ENCODE data around the gene AKT3. TPM values are rescaled to one million over a fixed set of nuclear protein-coding genes. Genes with fewer than 3 reads are reported as not detected.

Gene AKT3
- polyA plus RNA-seq, 1 donor (not counting 4 experiments of a cell fraction or from before 2014, with no cell fraction given): 2.9 TPM

DNA sequence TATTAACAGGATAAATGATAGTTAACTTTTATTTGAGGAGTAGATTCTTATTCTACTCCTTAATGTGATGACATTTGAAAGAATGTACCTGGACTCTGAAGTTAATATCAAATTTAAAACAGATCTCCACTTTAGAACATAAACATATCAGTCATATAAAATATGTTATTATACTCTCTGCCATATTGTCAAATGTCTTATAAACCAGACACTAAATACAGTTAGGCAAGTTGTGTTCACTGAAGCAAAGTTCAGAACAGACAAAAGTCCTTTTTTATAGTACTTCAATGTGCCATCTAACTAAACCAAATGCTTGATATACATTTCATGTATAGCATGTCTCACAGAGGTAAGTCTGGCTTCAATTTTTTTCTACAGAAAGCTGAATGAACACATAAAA lies 285.2 kb downstream of the AKT3 start:
- FAIRE-seq: no peak
- Histone ChIP-seq H3K9me1 (ENCODE audit: control insufficient read depth, extremely low read depth, insufficient read depth, low read length) (no peaks in the 10 kb centered on the region), H4K20me1 (ENCODE audit: control insufficient read depth, extremely low read depth, insufficient read depth, low read length) (no peaks in the 10 kb centered on the region)

DNA sequence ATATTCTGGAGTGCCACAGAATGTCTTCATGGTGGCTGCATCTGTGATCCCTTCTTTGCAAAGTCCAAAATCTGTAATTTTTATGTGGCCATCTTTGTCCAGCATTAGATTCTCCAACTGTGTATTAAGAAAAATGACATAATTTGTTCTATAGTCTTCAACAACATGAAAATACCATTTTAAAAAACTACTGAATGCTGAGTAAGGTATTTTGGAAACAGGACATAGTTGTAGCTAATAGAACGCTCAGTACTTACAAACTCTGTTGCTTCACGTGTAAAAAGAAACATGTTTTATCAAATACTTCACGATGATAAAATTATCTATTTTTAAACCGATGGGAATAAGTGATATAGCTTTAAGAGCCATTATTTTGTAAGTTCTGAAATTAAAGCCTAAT lies 286.3 kb downstream of the AKT3 start:
- no peak overlapping the region for H3K4me3 ChIP-seq (ENCODE audit: control insufficient read depth in 2 of 3, extremely low read depth in 1 of 3, insufficient read depth in 2 of 3, low read depth in 1 of 3, low read length in 3 of 3)
- H3K79me2 ChIP-seq (ENCODE audit: control insufficient read depth, insufficient read depth, low read length): no peaks in the 10 kb centered on the region
- no peak overlapping the region for H2AFZ ChIP-seq (ENCODE audit: control insufficient read depth, low read length)
- no peak overlapping the region for H3K4me2 ChIP-seq (ENCODE audit: control insufficient read depth, extremely low read depth, insufficient read depth, low read depth, low read length)
- DNase-seq (ENCODE audit: low read depth, low spot score): no peak
- H3K27ac ChIP-seq (ENCODE audit: control insufficient read depth, insufficient read depth, low read length): no peak overlapping the region
- TF ChIP-seq, protein P1, sequence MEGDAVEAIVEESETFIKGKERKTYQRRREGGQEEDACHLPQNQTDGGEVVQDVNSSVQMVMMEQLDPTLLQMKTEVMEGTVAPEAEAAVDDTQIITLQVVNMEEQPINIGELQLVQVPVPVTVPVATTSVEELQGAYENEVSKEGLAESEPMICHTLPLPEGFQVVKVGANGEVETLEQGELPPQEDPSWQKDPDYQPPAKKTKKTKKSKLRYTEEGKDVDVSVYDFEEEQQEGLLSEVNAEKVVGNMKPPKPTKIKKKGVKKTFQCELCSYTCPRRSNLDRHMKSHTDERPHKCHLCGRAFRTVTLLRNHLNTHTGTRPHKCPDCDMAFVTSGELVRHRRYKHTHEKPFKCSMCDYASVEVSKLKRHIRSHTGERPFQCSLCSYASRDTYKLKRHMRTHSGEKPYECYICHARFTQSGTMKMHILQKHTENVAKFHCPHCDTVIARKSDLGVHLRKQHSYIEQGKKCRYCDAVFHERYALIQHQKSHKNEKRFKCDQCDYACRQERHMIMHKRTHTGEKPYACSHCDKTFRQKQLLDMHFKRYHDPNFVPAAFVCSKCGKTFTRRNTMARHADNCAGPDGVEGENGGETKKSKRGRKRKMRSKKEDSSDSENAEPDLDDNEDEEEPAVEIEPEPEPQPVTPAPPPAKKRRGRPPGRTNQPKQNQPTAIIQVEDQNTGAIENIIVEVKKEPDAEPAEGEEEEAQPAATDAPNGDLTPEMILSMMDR (optimal IDR thresholded peaks at IDR 0.05 in 1 of 3, IDR thresholded peaks at IDR 0.05 in 1 of 3, conservative IDR thresholded peaks at IDR 0.05 in 1 of 3; ENCODE audit: extremely low read depth in 1 of 3, insufficient read depth in 2 of 3, low read length in 3 of 3): no peak
- H3K9me1 ChIP-seq (ENCODE audit: control insufficient read depth, extremely low read depth, insufficient read depth, low read length): no peaks in the 10 kb centered on the region
- H3K36me3 ChIP-seq (ENCODE audit: control insufficient read depth in 2 of 2, extremely low read depth in 1 of 2, insufficient read depth in 2 of 2, low read length in 2 of 2): no peaks in the 10 kb centered on the region
- H4K20me1 ChIP-seq (ENCODE audit: control insufficient read depth, extremely low read depth, insufficient read depth, low read length): no peaks in the 10 kb centered on the region
- no peaks in the 10 kb centered on the region for H3K4me1 ChIP-seq (ENCODE audit: control insufficient read depth, extremely low read depth, insufficient read depth, low read length)
- dilution Hi-C loops (cut with MboI; ENCODE audit: extremely low pct_ligation_motif_present, low sequenced_read_pairs): no loop called here
- H3K9me3 ChIP-seq (ENCODE audit: control insufficient read depth, low read depth, low read length): no peaks in the 10 kb centered on the region
- H3K9ac ChIP-seq (ENCODE audit: control insufficient read depth, extremely low read depth, insufficient read depth, low read length): no peak overlapping the region
- H3K27me3 ChIP-seq (ENCODE audit: control insufficient read depth, extremely low read depth, insufficient read depth, low read length): no peaks in the 10 kb centered on the region
- no peak for FAIRE-seq

More for the DNA sequence above, 285.2 kb downstream of the AKT3 start:
- no peak overlapping the region for H2AFZ ChIP-seq (ENCODE audit: control insufficient read depth, low read length)
- H3K27me3 ChIP-seq (ENCODE audit: control insufficient read depth, extremely low read depth, insufficient read depth, low read length): no peaks in the 10 kb centered on the region
- dilution Hi-C loops (cut with MboI; ENCODE audit: extremely low pct_ligation_motif_present, low sequenced_read_pairs): no loop called here
- H3K4me2 ChIP-seq (ENCODE audit: control insufficient read depth, extremely low read depth, insufficient read depth, low read depth, low read length): no peak overlapping the region
- no peaks in the 10 kb centered on the region for H3K79me2 ChIP-seq (ENCODE audit: control insufficient read depth, insufficient read depth, low read length)
- H3K36me3 ChIP-seq (ENCODE audit: control insufficient read depth in 2 of 2, extremely low read depth in 1 of 2, insufficient read depth in 2 of 2, low read length in 2 of 2): no peaks in the 10 kb centered on the region
- DNase-seq (ENCODE audit: low read depth, low spot score): no peak
- no peaks in the 10 kb centered on the region for H3K9me3 ChIP-seq (ENCODE audit: control insufficient read depth, low read depth, low read length)
- no peaks in the 10 kb centered on the region for H3K4me1 ChIP-seq (ENCODE audit: control insufficient read depth, extremely low read depth, insufficient read depth, low read length)
- H3K9ac ChIP-seq (ENCODE audit: control insufficient read depth, extremely low read depth, insufficient read depth, low read length): no peak overlapping the region
- H3K27ac ChIP-seq (ENCODE audit: control insufficient read depth, insufficient read depth, low read length): no peak overlapping the region
- no peak overlapping the region for H3K4me3 ChIP-seq (ENCODE audit: control insufficient read depth in 2 of 3, extremely low read depth in 1 of 3, insufficient read depth in 2 of 3, low read depth in 1 of 3, low read length in 3 of 3)
- no peak for TF ChIP-seq EZH2 (IDR thresholded peaks at IDR 0.05; ENCODE audit: low read length)
- TF ChIP-seq, protein P1 (optimal IDR thresholded peaks at IDR 0.05 in 1 of 3, IDR thresholded peaks at IDR 0.05 in 1 of 3, conservative IDR thresholded peaks at IDR 0.05 in 1 of 3; ENCODE audit: extremely low read depth in 1 of 3, insufficient read depth in 2 of 3, low read length in 3 of 3): no peak
